Natural killer cell (primary cell): Measurements from ENCODE around the gene CFAP61. TPM values are rescaled to one million over a fixed set of nuclear protein-coding genes. Genes with fewer than 3 reads are reported as not detected.

ENCODE experiments used
- ATAC-seq, 3 donors: fragments of 150-1000 bp in 2 of 3; fragments of 200-7000 bp in 1 of 3; cut with Tn5 transposase; 1 replicate in 1 of 3; 2 replicates in 2 of 3; pipeline ENCODE4 v1.10.0; 2021; ENCODE audit warnings: mild to moderate bottlenecking in 2 of 3, moderate library complexity in 2 of 3
- DNase-seq, 2 donors: peaks; one replicate each; pipeline versions ENCODE4 v3.0.0 to v3.0.0-alpha.2; 2013 to 2021; ENCODE audit warnings: mixed read lengths in 1 of 2
- H3K27ac ChIP-seq: one replicate; pipeline ENCODE4 v1.5.1; 2013; ENCODE audit warnings: mild to moderate bottlenecking, low read length
- H3K27me3 ChIP-seq: one replicate; pipeline ENCODE4 v1.6.1; 2013; ENCODE audit warnings: low read length; ENCODE audit not compliant: control insufficient read depth, insufficient read depth
- H3K36me3 ChIP-seq: one replicate; pipeline ENCODE4 v1.6.1; 2013; ENCODE audit warnings: low read length; ENCODE audit not compliant: control insufficient read depth, insufficient read depth
- H3K4me1 ChIP-seq: one replicate; pipeline ENCODE4 v1.6.1; 2013; ENCODE audit warnings: low read length; ENCODE audit not compliant: control insufficient read depth, insufficient read depth
- H3K4me3 ChIP-seq: one replicate; pipeline ENCODE4 v1.5.1; 2013; ENCODE audit warnings: low read length
- H3K9me3 ChIP-seq: one replicate; pipeline ENCODE4 v1.6.1; 2013; ENCODE audit warnings: low read length; ENCODE audit not compliant: control insufficient read depth, insufficient read depth
- H3K27ac Mint-ChIP-seq, 2 donors: one replicate each; pipeline ENCODE4 v1.8.0; 2022; ENCODE audit warnings: mild to moderate bottlenecking in 2 of 2, mixed read lengths in 2 of 2, moderate library complexity in 1 of 2
- H3K27me3 Mint-ChIP-seq, 2 donors: one replicate each; pipeline ENCODE4 v1.8.0; 2022; ENCODE audit warnings: low read depth in 2 of 2, mixed read lengths in 2 of 2
- H3K36me3 Mint-ChIP-seq: one replicate; pipeline ENCODE4 v1.8.0; 2022; ENCODE audit warnings: mixed read lengths
- H3K4me1 Mint-ChIP-seq, 2 donors: one replicate each; pipeline ENCODE4 v1.8.0; 2022; ENCODE audit warnings: mixed read lengths in 2 of 2
- H3K4me3 Mint-ChIP-seq: one replicate; pipeline ENCODE4 v1.8.0; 2022; ENCODE audit warnings: mild to moderate bottlenecking, moderate library complexity, mixed read lengths
- H3K9me3 Mint-ChIP-seq, 2 donors: one replicate each; pipeline ENCODE4 v1.8.0; 2022; ENCODE audit warnings: mixed read lengths in 2 of 2
- CTCF ChIP-seq: fragments of 200-600 bp; IDR thresholded peaks from one replicate; pipeline ENCODE4 v1.8.0; 2022; ENCODE audit warnings: antibody characterized with exemption
- WGBS: methylation state at CpG from one replicate; pipeline ENCODE4 v1.1.7; 2013; ENCODE audit warnings: missing lambda C conversion rate; ENCODE audit not compliant: insufficient coverage; 5-methylcytosine and 5-hydroxymethylcytosine counted together
- intact Hi-C: fragments of 100-400 bp; cut with micrococcal nuclease; formaldehyde crosslinking; loops from one replicate; pipeline ENCODE4 v1.14.2; 2022
- total RNA-seq, 4 donors: library from RNA; stranded (reverse); fragments of 120-200 nt in 1 of 4; gene quantifications; one replicate each; pipeline versions ENCODE4 v1.2.3 to v1.2.4, GENCODE V29; 2013 to 2022

CFAP61 gene
- total RNA-seq, 3 donors from 2014 or later (not counting 1 experiment from before 2014, with no cell fraction given), result 1.0 to 2.1 (median 1.3) TPM

GRCh38 chr20:20318365-20319161 lies 266.2 kb downstream of the CFAP61 start:
- H3K27ac ChIP-seq, result no peak overlapping the region
- no peaks in the 10 kb centered on the region for H3K9me3 Mint-ChIP-seq
- H3K4me1 Mint-ChIP-seq, result no peaks in the 10 kb centered on the region
- intact Hi-C loops, result no loop called here
- H3K27me3 ChIP-seq, result no peaks in the 10 kb centered on the region
- no peak overlapping the region for H3K27ac Mint-ChIP-seq
- H3K36me3 Mint-ChIP-seq, result no peaks in the 10 kb centered on the region
- DNase-seq, result no peak
- no peaks in the 10 kb centered on the region for H3K36me3 ChIP-seq
- TF ChIP-seq CTCF, result no peak
- no peak for ATAC-seq
- WGBS, result 77% methylated on average over 9 of the region's 9 CpGs
- H3K4me1 ChIP-seq, result peaks cover 14% of the 10 kb centered on the region
- no peaks in the 10 kb centered on the region for H3K27me3 Mint-ChIP-seq
- H3K4me3 ChIP-seq, result no peak overlapping the region
- no peaks in the 10 kb centered on the region for H3K9me3 ChIP-seq
- H3K4me3 Mint-ChIP-seq, result no peak overlapping the region

DNA sequence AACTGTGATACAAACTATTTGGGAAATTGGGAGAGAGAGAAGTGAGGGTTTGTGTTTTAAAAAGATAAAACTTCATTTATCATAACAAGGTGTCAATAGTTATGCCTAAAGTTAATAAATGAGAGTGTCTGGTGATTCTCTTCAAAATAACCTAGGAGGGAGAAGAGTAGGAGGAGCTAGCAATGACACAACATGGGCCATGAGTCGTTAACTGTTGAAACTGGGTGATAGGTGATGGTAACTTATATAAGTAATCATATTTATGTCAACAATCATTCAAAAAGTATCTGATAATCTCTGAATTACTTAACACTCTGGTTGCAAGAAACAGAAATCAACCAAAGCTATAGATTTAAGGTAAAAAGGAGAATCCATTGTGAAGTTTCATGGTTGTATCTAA lies 268.8 kb downstream of the CFAP61 start:
- Mint-ChIP-seq H3K27ac (no peak overlapping the region), H3K36me3 (no peaks in the 10 kb centered on the region), H3K4me1 (no peaks in the 10 kb centered on the region), H3K27me3 (peaks cover under 1 to 3% of the 10 kb centered on the region in 2 donors), H3K4me3 (no peak overlapping the region), H3K9me3 (no peaks in the 10 kb centered on the region)
- no peaks in the 10 kb centered on the region for H3K9me3 ChIP-seq
- WGBS, result 100% methylated on average over 1 of the region's 1 CpG
- ATAC-seq, result no peak
- no peaks in the 10 kb centered on the region for H3K36me3 ChIP-seq
- no peak overlapping the region for H3K27ac ChIP-seq
- no peak for DNase-seq
- no peaks in the 10 kb centered on the region for H3K27me3 ChIP-seq
- H3K4me3 ChIP-seq, result no peak overlapping the region
- intact Hi-C loops, result no loop called here
- no peak for TF ChIP-seq CTCF
- peaks cover 14% of the 10 kb centered on the region for H3K4me1 ChIP-seq

- Mint-ChIP-seq H3K27ac (no peak overlapping the region), H3K9me3 (no peaks in the 10 kb centered on the region), H3K27me3 (peaks cover 6 to 8% of the 10 kb centered on the region in 2 donors), H3K4me3 (no peak overlapping the region), H3K36me3 (no peaks in the 10 kb centered on the region), H3K4me1 (no peaks in the 10 kb centered on the region)
- ATAC-seq, result no peak
- Histone ChIP-seq H3K4me1 (peaks cover 11% of the 10 kb centered on the region), H3K27ac (no peak overlapping the region), H3K4me3 (no peak overlapping the region), H3K9me3 (no peaks in the 10 kb centered on the region), H3K36me3 (no peaks in the 10 kb centered on the region), H3K27me3 (no peaks in the 10 kb centered on the region)
- TF ChIP-seq CTCF, result no peak
- no peak for DNase-seq
- WGBS, result 100% methylated on average over 1 of the region's 1 CpG
- intact Hi-C loops, result no loop called here
These were observed 269.6 kb downstream of the CFAP61 start for GRCh38 chr20:20321917-20322316.

DNA sequence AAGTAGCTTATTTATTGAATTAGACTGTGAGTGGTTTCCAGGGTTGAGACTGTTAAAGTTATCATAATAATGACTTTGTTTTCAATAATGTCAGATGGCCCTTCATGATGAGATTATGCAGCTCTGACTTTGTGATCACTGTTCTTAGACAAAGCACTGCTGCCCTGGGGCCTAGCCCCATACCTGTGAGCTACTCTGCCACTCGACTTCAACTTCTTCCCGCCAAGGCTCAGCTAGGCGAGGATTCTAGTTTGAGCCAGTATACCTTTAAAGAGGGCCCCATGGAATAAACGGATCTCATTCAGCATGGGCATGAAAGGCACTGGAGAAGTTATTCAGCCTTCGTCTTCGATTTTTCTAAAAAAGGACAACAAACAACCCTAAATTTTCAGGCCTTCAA lies 270.6 kb downstream of the CFAP61 start:
- no peaks in the 10 kb centered on the region for H3K4me1 Mint-ChIP-seq
- WGBS, result 92% methylated on average over 6 of the region's 6 CpGs
- DNase-seq (no peak), ATAC-seq (no peak)
- H3K27ac Mint-ChIP-seq, result no peak overlapping the region
- Histone ChIP-seq H3K9me3 (no peaks in the 10 kb centered on the region), H3K27me3 (no peaks in the 10 kb centered on the region), H3K36me3 (no peaks in the 10 kb centered on the region), H3K4me1 (peaks cover 1% of the 10 kb centered on the region), H3K27ac (no peak overlapping the region), H3K4me3 (no peak overlapping the region)
- no peaks in the 10 kb centered on the region for H3K36me3 Mint-ChIP-seq
- intact Hi-C loops, result no loop called here
- no peaks in the 10 kb centered on the region for H3K9me3 Mint-ChIP-seq
- no peak overlapping the region for H3K4me3 Mint-ChIP-seq
- TF ChIP-seq CTCF, result no peak
- H3K27me3 Mint-ChIP-seq, result peaks cover 6 to 18% of the 10 kb centered on the region in 2 donors
